Esophagus muscularis mucosa (tissue), 4 donors: ENCODE results near the gene CEP350. TPM values are rescaled to one million over a fixed set of nuclear protein-coding genes. Genes with fewer than 3 reads are reported as not detected.

ENCODE experiments used
- DNase-seq: peaks from one replicate; pipeline ENCODE4 v3.0.0-alpha.2; 2017; ENCODE audit errors: extremely low spot score
- H3K27ac ChIP-seq, 4 donors: fragments of 200-600 bp; sonication (generic); replicated peaks in 1 of 4; 1 replicate in 3 of 4; 2 replicates in 1 of 4; pipeline ENCODE4 v1.5.1; 2016 to 2019; ENCODE audit warnings: mild to moderate bottlenecking in 1 of 4
- H3K27me3 ChIP-seq, 4 donors: fragments of 200-600 bp; sonication (generic); one replicate each; pipeline versions ENCODE4 v1.5.1 to v1.6.0; 2016 to 2019
- H3K36me3 ChIP-seq, 4 donors: fragments of 200-600 bp; sonication (generic); one replicate each; pipeline ENCODE4 v1.5.1; 2016 to 2019
- H3K4me1 ChIP-seq, 4 donors: fragments of 200-600 bp; sonication (generic); one replicate each; pipeline ENCODE4 v1.5.1; 2016 to 2019
- H3K4me3 ChIP-seq, 4 donors: fragments of 200-600 bp; sonication (generic); 1 replicate in 2 of 4; 2 replicates in 2 of 4; pipeline ENCODE4 v1.5.1; 2016 to 2019; ENCODE audit warnings: mild to moderate bottlenecking in 4 of 4, moderate library complexity in 1 of 4
- H3K9me3 ChIP-seq, 4 donors: fragments of 200-600 bp; sonication (generic); 1 replicate in 3 of 4; 2 replicates in 1 of 4; pipeline ENCODE4 v1.5.1; 2016 to 2019
- CTCF ChIP-seq, 3 experiments: fragments of 200-600 bp in 2 of 3; fragments of 450-650 bp in 1 of 3; sonication (generic) in 2 of 3; IDR thresholded peaks; one replicate each; pipeline ENCODE4 v1.5.1; 2017 to 2019; ENCODE audit warnings: antibody characterized with exemption in 3 of 3, mild to moderate bottlenecking in 2 of 3, moderate library complexity in 1 of 3
- EP300 ChIP-seq: sonication (generic); formaldehyde crosslinking; IDR thresholded peaks from one replicate; pipeline ENCODE4 v1.6.1; 2017; ENCODE audit warnings: antibody characterized with exemption
- POLR2A ChIP-seq: fragments of 450-650 bp; IDR thresholded peaks from one replicate; pipeline ENCODE4 v1.6.1; 2017; ENCODE audit warnings: antibody characterized with exemption, moderate library complexity, mild to moderate bottlenecking, low read depth
- POLR2AphosphoS5 ChIP-seq, 2 donors: sonication (generic); formaldehyde crosslinking; IDR thresholded peaks; one replicate each; pipeline ENCODE4 v1.6.1; 2017; ENCODE audit warnings: antibody characterized with exemption in 2 of 2
- WGBS: methylation state at CpG from one replicate; pipeline ENCODE4 v1.1.5; 2018; 5-methylcytosine and 5-hydroxymethylcytosine counted together
- intact Hi-C: fragments of 100-400 bp; cut with DNase I; formaldehyde crosslinking; loops from one replicate; pipeline ENCODE4 v1.15.1; 2023
- total RNA-seq, 4 donors: library from RNA; depleted of rRNA; stranded (reverse); fragments of >200 nt; gene quantifications; one replicate each; pipeline versions ENCODE4 v1.1.0 to v1.2.1, GENCODE V29; 2016

Gene CEP350
- total RNA-seq, 4 donors from 2014 or later: 61.0 to 80.6 (median 65.1) TPM

- DNase-seq: no peak
- Histone ChIP-seq H3K9me3 (no peaks in the 10 kb centered on the region), H3K27ac (no peak overlapping the region), H3K27me3 (peaks cover 0 to 9% (median 0%) of the 10 kb centered on the region in 4 donors), H3K36me3 (no peaks in the 10 kb centered on the region), H3K4me1 (no peaks in the 10 kb centered on the region), H3K4me3 (no peak overlapping the region)
- intact Hi-C loops: no loop called here
- TF ChIP-seq CTCF (IDR thresholded peaks at IDR 0.05) (no peak), POLR2AphosphoS5 (IDR thresholded peaks at IDR 0.05) (no peak), POLR2A (no peak), EP300 (no peak)
- WGBS: 76% methylated on average over 4 of the region's 4 CpGs
Measured at GRCh38 chr1:180136331-180136967, 181.8 kb downstream of the CEP350 start.

GRCh38 chr1:180136968-180137356, 182.4 kb downstream of the CEP350 start:
- Histone ChIP-seq H3K4me3 (no peak overlapping the region), H3K4me1 (no peaks in the 10 kb centered on the region), H3K36me3 (no peaks in the 10 kb centered on the region), H3K9me3 (no peaks in the 10 kb centered on the region), H3K27me3 (peaks cover 0 to 10% (median 0%) of the 10 kb centered on the region in 4 donors), H3K27ac (no peak overlapping the region)
- intact Hi-C loops: no loop called here
- DNase-seq: no peak
- TF ChIP-seq EP300 (no peak), POLR2AphosphoS5 (IDR thresholded peaks at IDR 0.05) (no peak), POLR2A (no peak), CTCF (IDR thresholded peaks at IDR 0.05) (no peak)

- no peaks in the 10 kb centered on the region for H3K4me1 ChIP-seq
- WGBS: 71% methylated on average over 2 of the region's 2 CpGs
- H3K4me3 ChIP-seq: no peak overlapping the region
- no peak for DNase-seq
- no peaks in the 10 kb centered on the region for H3K36me3 ChIP-seq
- H3K27me3 ChIP-seq: peaks cover 0 to 13% (median 0%) of the 10 kb centered on the region in 4 donors
- H3K9me3 ChIP-seq: no peaks in the 10 kb centered on the region
- intact Hi-C loops: no loop called here
- TF ChIP-seq POLR2A (no peak), EP300 (no peak), CTCF (IDR thresholded peaks at IDR 0.05) (no peak), POLR2AphosphoS5 (IDR thresholded peaks at IDR 0.05) (no peak)
- H3K27ac ChIP-seq: no peak overlapping the region
Measured at GRCh38 chr1:180137776-180138175, 183.2 kb downstream of the CEP350 start.

- no peaks in the 10 kb centered on the region for H3K9me3 ChIP-seq
- no peak overlapping the region for H3K4me3 ChIP-seq
- no peak overlapping the region for H3K27ac ChIP-seq
- WGBS: 78% methylated on average over 6 of the region's 6 CpGs
- intact Hi-C loops: no loop called here
- DNase-seq: no peak
- H3K36me3 ChIP-seq: no peaks in the 10 kb centered on the region
- no peaks in the 10 kb centered on the region for H3K4me1 ChIP-seq
- TF ChIP-seq EP300 (no peak), POLR2AphosphoS5 (IDR thresholded peaks at IDR 0.05) (no peak), CTCF (IDR thresholded peaks at IDR 0.05) (no peak), POLR2A (no peak)
- H3K27me3 ChIP-seq: peaks cover 0 to 13% (median 0%) of the 10 kb centered on the region in 4 donors
Measured at GRCh38 chr1:180141381-180141934, 186.8 kb downstream of the CEP350 start.

- Histone ChIP-seq H3K4me3 (no peak overlapping the region), H3K9me3 (no peaks in the 10 kb centered on the region), H3K36me3 (no peaks in the 10 kb centered on the region), H3K27me3 (peaks cover 0 to 13% (median 0%) of the 10 kb centered on the region in 4 donors), H3K27ac (no peak overlapping the region), H3K4me1 (no peaks in the 10 kb centered on the region)
- TF ChIP-seq POLR2A (no peak), CTCF (IDR thresholded peaks at IDR 0.05) (no peak), EP300 (no peak), POLR2AphosphoS5 (IDR thresholded peaks at IDR 0.05) (no peak)
- intact Hi-C loops: no loop called here
- DNase-seq: no peak
- WGBS: 68% methylated on average over 3 of the region's 3 CpGs
Measured at GRCh38 chr1:180143359-180143758, 188.7 kb downstream of the CEP350 start.
